Measurements from ENCODE around the gene IQCF2. TPM values are rescaled to one million over a fixed set of nuclear protein-coding genes. Genes with fewer than 3 reads are reported as not detected.

IQCF2 gene
- total RNA-seq, 1 experiment from 2014 or later = not detected

DNA sequence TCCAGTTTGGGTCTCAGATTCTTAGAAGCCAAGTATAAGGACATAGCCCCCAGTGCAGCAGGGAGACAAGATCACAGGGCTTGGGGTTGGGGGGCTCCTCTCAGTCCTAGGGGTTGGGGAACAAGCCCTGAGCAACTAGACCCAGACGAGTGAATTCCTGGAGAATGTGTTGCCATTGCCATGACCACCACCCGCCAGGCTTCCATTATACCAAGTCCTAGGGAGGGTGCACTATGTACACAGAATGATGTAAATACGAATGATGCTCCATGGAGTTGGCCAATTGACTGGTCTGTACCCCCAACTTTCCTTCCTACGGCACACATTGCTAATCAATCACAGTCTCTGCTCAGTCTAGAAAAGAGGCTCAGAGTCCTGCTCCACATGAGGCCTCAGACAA lies 33.0 kb downstream of the IQCF2 start:
- POLR2A ChIA-PET (ENCODE audit: low non-redundant PET) = no interaction called here
- H3K27me3 ChIP-seq (replicated peaks; ENCODE audit: insufficient read depth, low read depth, low read length, poor library complexity) = peaks cover 3% of the 10 kb centered on the region
- no peaks in the 10 kb centered on the region for H3K4me1 ChIP-seq (ENCODE audit: insufficient read depth, low read length, poor library complexity, severe bottlenecking)
- CTCF ChIA-PET = no interaction called here
- no peaks in the 10 kb centered on the region for H3K36me3 ChIP-seq (ENCODE audit: insufficient read depth, low read length, poor library complexity, severe bottlenecking)
- no peaks in the 10 kb centered on the region for H3K9me3 ChIP-seq (ENCODE audit: low read depth, low read length, poor library complexity, severe bottlenecking)
- TF ChIP-seq, protein P1, sequence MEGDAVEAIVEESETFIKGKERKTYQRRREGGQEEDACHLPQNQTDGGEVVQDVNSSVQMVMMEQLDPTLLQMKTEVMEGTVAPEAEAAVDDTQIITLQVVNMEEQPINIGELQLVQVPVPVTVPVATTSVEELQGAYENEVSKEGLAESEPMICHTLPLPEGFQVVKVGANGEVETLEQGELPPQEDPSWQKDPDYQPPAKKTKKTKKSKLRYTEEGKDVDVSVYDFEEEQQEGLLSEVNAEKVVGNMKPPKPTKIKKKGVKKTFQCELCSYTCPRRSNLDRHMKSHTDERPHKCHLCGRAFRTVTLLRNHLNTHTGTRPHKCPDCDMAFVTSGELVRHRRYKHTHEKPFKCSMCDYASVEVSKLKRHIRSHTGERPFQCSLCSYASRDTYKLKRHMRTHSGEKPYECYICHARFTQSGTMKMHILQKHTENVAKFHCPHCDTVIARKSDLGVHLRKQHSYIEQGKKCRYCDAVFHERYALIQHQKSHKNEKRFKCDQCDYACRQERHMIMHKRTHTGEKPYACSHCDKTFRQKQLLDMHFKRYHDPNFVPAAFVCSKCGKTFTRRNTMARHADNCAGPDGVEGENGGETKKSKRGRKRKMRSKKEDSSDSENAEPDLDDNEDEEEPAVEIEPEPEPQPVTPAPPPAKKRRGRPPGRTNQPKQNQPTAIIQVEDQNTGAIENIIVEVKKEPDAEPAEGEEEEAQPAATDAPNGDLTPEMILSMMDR (conservative IDR thresholded peaks at IDR 0.05; ENCODE audit: low read depth, low read length) = no peak
- no peak for TF ChIP-seq EZH2 (IDR thresholded peaks at IDR 0.05; ENCODE audit: borderline replicate concordance, low read depth, low read length, poor library complexity, severe bottlenecking)
- no peak overlapping the region for H3K27ac ChIP-seq (ENCODE audit: low read depth, low read length, poor library complexity, severe bottlenecking)
- no peak overlapping the region for H3K4me3 ChIP-seq (ENCODE audit: low read depth, low read length, poor library complexity, severe bottlenecking)
- intact Hi-C loops (cut with micrococcal nuclease; ENCODE audit: unreplicated experiment) = no loop called here
- BruUV-seq (replicated peaks) = no TSS peak
- DNase-seq (ENCODE audit: low spot score) = no peak

DNA sequence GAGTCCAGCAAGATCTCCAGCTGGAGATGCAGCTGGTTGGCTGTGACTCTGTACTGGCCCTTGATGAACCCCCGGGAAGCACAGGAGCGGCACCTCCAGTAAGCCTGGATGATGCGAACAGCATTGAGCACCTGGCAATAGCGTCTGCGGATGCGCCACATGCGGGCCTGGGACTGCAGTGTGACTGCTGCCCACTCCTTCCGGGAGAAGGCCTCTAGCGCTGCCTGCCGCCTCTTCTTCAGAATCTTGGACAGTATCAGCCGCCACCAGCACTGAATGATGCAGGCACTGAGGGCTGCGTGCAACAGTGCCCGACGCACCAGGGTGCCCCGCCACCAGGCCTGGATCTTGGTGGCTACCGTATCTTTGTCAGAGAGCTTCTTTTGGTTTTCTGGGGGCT lies 33.5 kb downstream of the IQCF2 start:
- Histone ChIP-seq H3K36me3 (ENCODE audit: insufficient read depth, low read length, poor library complexity, severe bottlenecking) (no peaks in the 10 kb centered on the region), H3K27me3 (replicated peaks; ENCODE audit: insufficient read depth, low read depth, low read length, poor library complexity) (peaks cover 3% of the 10 kb centered on the region), H3K9me3 (ENCODE audit: low read depth, low read length, poor library complexity, severe bottlenecking) (no peaks in the 10 kb centered on the region), H3K27ac (ENCODE audit: low read depth, low read length, poor library complexity, severe bottlenecking) (no peak overlapping the region), H3K4me1 (ENCODE audit: insufficient read depth, low read length, poor library complexity, severe bottlenecking) (no peaks in the 10 kb centered on the region), H3K4me3 (ENCODE audit: low read depth, low read length, poor library complexity, severe bottlenecking) (no peak overlapping the region)
- POLR2A ChIA-PET (ENCODE audit: low non-redundant PET) = no interaction called here
- DNase-seq (ENCODE audit: low spot score) = no peak
- CTCF ChIA-PET = no interaction called here
- intact Hi-C loops (cut with micrococcal nuclease; ENCODE audit: unreplicated experiment) = no loop called here
- BruUV-seq (replicated peaks) = no TSS peak
- TF ChIP-seq, protein P1 (conservative IDR thresholded peaks at IDR 0.05; ENCODE audit: low read depth, low read length) = no peak
- no peak for TF ChIP-seq EZH2 (IDR thresholded peaks at IDR 0.05; ENCODE audit: borderline replicate concordance, low read depth, low read length, poor library complexity, severe bottlenecking)

DNA sequence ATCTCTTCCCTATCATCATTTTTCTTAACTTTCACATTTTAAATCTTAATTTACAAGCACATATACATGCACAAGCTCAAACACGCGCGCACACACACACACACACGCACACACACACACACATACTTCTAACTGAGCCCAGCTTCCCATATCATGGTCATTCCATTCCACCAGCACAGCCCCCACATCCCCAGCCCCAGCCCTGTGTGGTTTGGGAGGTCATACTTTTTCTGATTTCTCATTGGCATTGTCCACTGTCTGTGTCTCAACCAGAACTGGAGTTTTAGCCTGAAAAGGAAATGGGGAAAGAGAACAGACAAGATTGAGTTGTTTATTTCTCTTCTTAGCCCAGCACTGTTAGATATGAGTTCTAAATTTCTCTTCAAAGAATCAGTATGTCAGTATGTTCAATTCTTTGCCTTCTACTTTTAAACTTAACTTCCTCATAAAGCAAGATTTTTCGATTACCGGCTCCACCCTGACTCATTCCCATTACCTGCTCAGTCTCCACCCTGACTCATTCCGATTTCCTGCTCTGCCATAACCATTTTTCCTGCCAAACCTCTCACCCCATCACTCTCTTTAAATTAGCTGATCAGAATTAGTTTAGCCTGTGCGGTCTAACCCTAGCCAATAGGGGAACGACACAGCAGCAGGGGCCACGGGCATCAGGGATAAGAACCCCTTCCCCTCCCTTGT lies 35.3 kb downstream of the IQCF2 start:
- Histone ChIP-seq H3K27ac (ENCODE audit: low read depth, low read length, poor library complexity, severe bottlenecking) (no peak overlapping the region), H3K9me3 (ENCODE audit: low read depth, low read length, poor library complexity, severe bottlenecking) (no peaks in the 10 kb centered on the region), H3K27me3 (replicated peaks; ENCODE audit: insufficient read depth, low read depth, low read length, poor library complexity) (peaks cover 9% of the 10 kb centered on the region), H3K4me3 (ENCODE audit: low read depth, low read length, poor library complexity, severe bottlenecking) (no peak overlapping the region), H3K36me3 (ENCODE audit: insufficient read depth, low read length, poor library complexity, severe bottlenecking) (no peaks in the 10 kb centered on the region), H3K4me1 (ENCODE audit: insufficient read depth, low read length, poor library complexity, severe bottlenecking) (no peaks in the 10 kb centered on the region)
- TF ChIP-seq, protein P1 (conservative IDR thresholded peaks at IDR 0.05; ENCODE audit: low read depth, low read length) = no peak
- no peak for TF ChIP-seq EZH2 (IDR thresholded peaks at IDR 0.05; ENCODE audit: borderline replicate concordance, low read depth, low read length, poor library complexity, severe bottlenecking)
- intact Hi-C loops (cut with micrococcal nuclease; ENCODE audit: unreplicated experiment) = no loop called here
- CTCF ChIA-PET = no interaction called here
- POLR2A ChIA-PET (ENCODE audit: low non-redundant PET) = no interaction called here
- no peak for DNase-seq (ENCODE audit: low spot score)
- BruUV-seq (replicated peaks) = no TSS peak
